SK-N-SH (cell line): ENCODE results near the gene LRFN3. TPM values are rescaled to one million over a fixed set of nuclear protein-coding genes. Genes with fewer than 3 reads are reported as not detected.
A peak's percentile ranks its signal among the peaks of the same experiment; 100 is the strongest.

Source experiments
- CTCF ChIA-PET: fragments of 300-600, 350-600 bp; formaldehyde crosslinking; extraction: SDS; loops from one replicate; lab custom pipeline; 2021; lab: Yijun Ruan, JAX
- POLR2A ChIA-PET: fragments of 350-600 bp; sonication (Branson Sonifier 250); formaldehyde crosslinking; extraction: SDS; loops from one replicate; lab custom pipeline; 2020; ENCODE audit warnings: antibody characterized with exemption, inconsistent platforms; lab: Yijun Ruan, JAX
- DNase-seq: peaks from one replicate; pipeline ENCODE4 v3.0.0; 2012
- H2AFZ ChIP-seq: fragments of 200-600 bp; sonication (generic); 2 replicates; pipeline ENCODE4 v1.8.1; 2016; ENCODE audit warnings: antibody characterized with exemption, mild to moderate bottlenecking, low read depth
- H3F3A ChIP-seq: fragments of 200-600 bp; sonication (generic); replicated peaks from 2 replicates; pipeline ENCODE3; 2016; ENCODE audit warnings: antibody characterized with exemption, mild to moderate bottlenecking; ENCODE audit not compliant: insufficient read depth
- H3K27ac ChIP-seq, 2 experiments: fragments of 200-500 bp in 1 of 2; fragments of 200-600 bp in 1 of 2; sonication (Bioruptor generic) in 1 of 2; sonication (generic), shearing (Covaris generic) in 1 of 2; 2 replicates each; pipeline versions ENCODE4 v1.5.1 to v1.6.1; 2014 to 2016; ENCODE audit warnings: low read depth in 2 of 2, inconsistent platforms in 1 of 2, low read length in 1 of 2, mild to moderate bottlenecking in 1 of 2, mixed read lengths in 1 of 2
- H3K27me3 ChIP-seq: fragments of 200-600 bp; sonication (generic), shearing (Covaris generic); 2 replicates; pipeline ENCODE4 v1.6.1; 2016; ENCODE audit warnings: mixed run types; ENCODE audit not compliant: insufficient read depth
- H3K36me3 ChIP-seq, 2 experiments: fragments of 200-500 bp in 1 of 2; fragments of 200-600 bp in 1 of 2; sonication (Bioruptor generic) in 1 of 2; sonication (generic) in 1 of 2; replicated peaks in 1 of 2; 2 replicates each; pipeline versions ENCODE3 to v1.5.1; 2014 to 2016; ENCODE audit warnings: low read length in 1 of 2, mild to moderate bottlenecking in 1 of 2; ENCODE audit not compliant: insufficient read depth in 2 of 2, control insufficient read depth in 1 of 2
- H3K4me1 ChIP-seq, 2 experiments: fragments of 200-500 bp in 1 of 2; fragments of 200-600 bp in 1 of 2; sonication (Bioruptor generic) in 1 of 2; sonication (generic), shearing (Covaris generic) in 1 of 2; 2 replicates each; pipeline versions ENCODE4 v1.5.1 to v1.6.1; 2014 to 2016; ENCODE audit warnings: low read depth in 1 of 2, low read length in 1 of 2, mixed run types in 1 of 2; ENCODE audit not compliant: insufficient read depth in 2 of 2, control insufficient read depth in 1 of 2
- H3K4me2 ChIP-seq: fragments of 200-600 bp; sonication (generic), shearing (Covaris generic); 2 replicates; pipeline ENCODE4 v1.6.1; 2017; ENCODE audit warnings: mixed run types
- H3K4me3 ChIP-seq, 2 experiments: fragments of 200-500 bp in 1 of 2; fragments of 200-600 bp in 1 of 2; sonication (Bioruptor generic) in 1 of 2; sonication (generic), shearing (Covaris generic) in 1 of 2; 2 replicates each; pipeline versions ENCODE4 v1.5.1 to v1.8.1; 2014 to 2016; ENCODE audit warnings: low read depth in 2 of 2, inconsistent platforms in 1 of 2, low read length in 1 of 2, mild to moderate bottlenecking in 1 of 2, mixed read lengths in 1 of 2, moderate library complexity in 1 of 2
- H3K79me2 ChIP-seq: fragments of 200-600 bp; sonication (generic); 2 replicates; pipeline ENCODE4 v1.8.1; 2017; ENCODE audit warnings: mild to moderate bottlenecking; ENCODE audit not compliant: insufficient read depth
- H3K9ac ChIP-seq: fragments of 200-600 bp; sonication (generic); 2 replicates; pipeline ENCODE4 v1.6.1; 2017; ENCODE audit warnings: mixed run types
- H3K9me2 ChIP-seq: fragments of 200-600 bp; sonication (generic); 2 replicates; pipeline ENCODE4 v1.6.1; 2017; ENCODE audit warnings: mixed run types
- H3K9me3 ChIP-seq: fragments of 200-600 bp; sonication (generic); 2 replicates; pipeline ENCODE4 v1.6.1; 2017; ENCODE audit warnings: mixed run types, mild to moderate bottlenecking, moderate library complexity
- H4K20me1 ChIP-seq: fragments of 200-600 bp; sonication (generic); 2 replicates; pipeline ENCODE4 v1.6.1; 2017; ENCODE audit warnings: mild to moderate bottlenecking, mixed run types; ENCODE audit not compliant: insufficient read depth
- ELF1 ChIP-seq: IDR thresholded peaks from 2 replicates; pipeline ENCODE4 v1.4.0; 2012
- EZH2phosphoT487 ChIP-seq: fragments of 200-600 bp; sonication (generic); IDR thresholded peaks from 2 replicates; pipeline ENCODE4 v1.6.1; 2017; ENCODE audit warnings: low read depth, mixed run types, mild to moderate bottlenecking, antibody characterized with exemption, moderate library complexity, borderline replicate concordance
- FOSL2 ChIP-seq: IDR thresholded peaks from 2 replicates; pipeline ENCODE4 v1.4.0; 2012; ENCODE audit warnings: low read depth, mild to moderate bottlenecking, moderate library complexity, borderline replicate concordance
- FOXM1 ChIP-seq: IDR thresholded peaks from 2 replicates; pipeline ENCODE4 v1.4.0; 2012; ENCODE audit warnings: low read depth, mild to moderate bottlenecking
- GABPA ChIP-seq: IDR thresholded peaks from 2 replicates; pipeline ENCODE4 v1.4.0; 2012; ENCODE audit warnings: low read depth, mild to moderate bottlenecking
- JUND ChIP-seq: IDR thresholded peaks from 2 replicates; pipeline ENCODE4 v1.4.0; 2012
- MEF2A ChIP-seq: IDR thresholded peaks from 2 replicates; pipeline ENCODE4 v1.4.0; 2012; ENCODE audit warnings: low read depth, borderline replicate concordance
- NFIC ChIP-seq: IDR thresholded peaks from 2 replicates; pipeline ENCODE4 v1.4.0; 2012; ENCODE audit warnings: borderline replicate concordance
- NRF1 ChIP-seq: IDR thresholded peaks from 2 replicates; pipeline ENCODE4 v1.6.1; 2012; ENCODE audit warnings: low read depth, mild to moderate bottlenecking, low read length
- POLR2AphosphoS5 ChIP-seq: IDR thresholded peaks from 2 replicates; pipeline ENCODE4 v1.6.1; 2012; ENCODE audit warnings: low read depth, low read length
- RCOR1 ChIP-seq: fragments of 150-350 bp; IDR thresholded peaks from 2 replicates; pipeline ENCODE4 v1.6.1; 2017; ENCODE audit warnings: antibody characterized with exemption, low read length
- RFX5 ChIP-seq: IDR thresholded peaks from 2 replicates; pipeline ENCODE4 v1.6.1; 2012; ENCODE audit warnings: mild to moderate bottlenecking, improper control_type of control experiment, low read length
- RXRA ChIP-seq: IDR thresholded peaks from 2 replicates; pipeline ENCODE4 v1.4.0; 2012; ENCODE audit warnings: low read depth, mild to moderate bottlenecking, borderline replicate concordance
- SIN3A ChIP-seq: IDR thresholded peaks from 2 replicates; pipeline ENCODE4 v1.6.1; 2012; ENCODE audit warnings: low read depth, mild to moderate bottlenecking, low read length, moderate library complexity, borderline replicate concordance
- SMC3 ChIP-seq: IDR thresholded peaks from 2 replicates; pipeline ENCODE4 v1.6.1; 2012; ENCODE audit warnings: low read depth, low read length, improper control_type of control experiment
- TAF1 ChIP-seq: IDR thresholded peaks from 2 replicates; pipeline ENCODE4 v1.6.1; 2012; ENCODE audit warnings: low read depth, mild to moderate bottlenecking, low read length, moderate library complexity, borderline replicate concordance
- TEAD4 ChIP-seq: IDR thresholded peaks from 2 replicates; pipeline ENCODE4 v1.4.0; 2012; ENCODE audit warnings: mild to moderate bottlenecking, borderline replicate concordance; ENCODE audit not compliant: insufficient read depth
- YY1 ChIP-seq: IDR thresholded peaks from 2 replicates; pipeline ENCODE4 v1.4.0; 2012; ENCODE audit warnings: low read depth, mild to moderate bottlenecking
- WGBS: methylation state at CpG from one replicate; pipeline ENCODE4 v1.1.6; 2017; ENCODE audit warnings: low lambda C conversion rate; 5-methylcytosine and 5-hydroxymethylcytosine counted together
- polyA plus RNA-seq, 3 experiments: library from polyadenylated mRNA; depleted of rRNA; stranded (reverse); fragments of >200 nt; gene quantifications; 2 replicates each; pipeline ENCODE4 v1.2.3, GENCODE V29; 2012
- TF ChIP-seq, protein P1 (sequence below): IDR thresholded peaks from 2 replicates; pipeline ENCODE4; 2012
- TF ChIP-seq, protein P2 (sequence below): IDR thresholded peaks from 2 replicates; pipeline ENCODE4 v1.4.0; 2012; ENCODE audit warnings: low read depth, borderline replicate concordance
- TF ChIP-seq, protein P3 (sequence below): IDR thresholded peaks from 2 replicates; pipeline ENCODE4 v1.4.0; 2012; ENCODE audit warnings: low read depth
- TF ChIP-seq, protein P4 (sequence below): fragments of 150-350 bp; IDR thresholded peaks from 2 replicates; pipeline ENCODE4 v1.6.1; 2017; ENCODE audit warnings: antibody characterized with exemption, low read length, low read depth, borderline replicate concordance

LRFN3 gene
- polyA plus RNA-seq, 1 of the 3 experiments (the other 2 are of a cell fraction): 5.4 TPM

- no peak overlapping the region for H3K4me3 ChIP-seq
- H3K79me2 ChIP-seq: no peaks in the 10 kb centered on the region
- H3K27me3 ChIP-seq: no peaks in the 10 kb centered on the region; the same call in 1 of the 2 replicates
- no peak overlapping the region for H3K9ac ChIP-seq
- ChIA-PET CTCF (no interaction called here), POLR2A (no interaction called here)
- H3K27ac ChIP-seq: no peak overlapping the region
- WGBS: 90% methylated on average over 2 of the region's 2 CpGs
- H3K36me3 ChIP-seq: no peaks in the 10 kb centered on the region
- no peak for DNase-seq
- no peak overlapping the region for H2AFZ ChIP-seq
- no peaks in the 10 kb centered on the region for H3K9me2 ChIP-seq
- H3K9me3 ChIP-seq: no peaks in the 10 kb centered on the region
- no peak overlapping the region for H3K4me2 ChIP-seq
- TF ChIP-seq RXRA (no peak), EZH2phosphoT487 (no peak), FOSL2 (no peak), GABPA (no peak), TEAD4 (no peak), NFIC (no peak), JUND (no peak), MEF2A (no peak)
- H3K4me1 ChIP-seq: peaks cover 3% of the 10 kb centered on the region in 2 experiments; a peak in 3 of 4 replicates
- H4K20me1 ChIP-seq: no peaks in the 10 kb centered on the region
- no peaks in the 10 kb centered on the region for H3F3A ChIP-seq
Observed at GRCh38 chr19:35929876-35930275, 6.3 kb upstream of the LRFN3 start.

DNA sequence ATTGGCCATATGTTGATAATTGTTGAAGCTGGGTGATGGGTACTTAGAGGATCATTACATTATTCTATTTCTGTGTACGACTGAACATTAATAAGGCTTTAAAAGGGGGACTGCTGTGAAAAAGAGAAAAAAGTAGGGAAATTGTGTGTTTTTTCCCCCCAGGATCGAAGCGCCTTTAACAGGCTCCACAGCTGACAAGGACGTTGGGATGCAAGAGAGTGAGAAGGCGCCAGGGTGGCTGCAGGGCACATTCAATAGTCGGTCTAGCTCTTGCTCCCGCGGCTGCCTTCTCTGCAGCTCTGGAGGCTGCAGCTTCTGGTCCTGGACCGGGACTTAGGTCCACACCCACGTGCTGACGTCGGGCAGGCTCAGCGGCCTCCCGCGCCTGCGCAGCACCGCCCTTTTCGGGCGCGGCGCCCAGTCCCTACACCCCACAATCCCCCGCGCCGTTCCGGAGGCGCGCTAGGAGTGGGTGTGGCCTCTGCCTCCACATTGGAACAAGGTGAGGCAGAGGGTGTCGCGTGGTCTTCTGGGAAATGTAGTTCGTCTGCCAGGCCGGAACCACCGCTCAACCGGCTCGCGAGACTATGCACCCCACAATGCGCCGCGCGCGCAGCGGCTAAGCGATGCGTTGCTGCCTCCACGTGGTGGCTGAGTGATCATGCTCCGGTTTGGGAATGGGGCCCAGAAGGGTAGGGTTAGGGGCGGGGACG lies 4.9 kb upstream of the LRFN3 start:
- Histone ChIP-seq H4K20me1 (no peaks in the 10 kb centered on the region), H3K4me3 (peak overlapping the region; percentile 37 to 57), H3K36me3 (no peaks in the 10 kb centered on the region), H3K9me2 (no peaks in the 10 kb centered on the region), H3K9ac (no peak overlapping the region), H3K4me1 (peaks cover 3 to 7% of the 10 kb centered on the region in 2 experiments; a peak in 3 of 4 replicates), H3K27ac (peak overlapping the region; percentile 40 to 91; a peak in 3 of 4 replicates), H3K4me2 (peak overlapping the region; percentile 72), H3K9me3 (no peaks in the 10 kb centered on the region), H3K79me2 (no peaks in the 10 kb centered on the region), H3F3A (no peaks in the 10 kb centered on the region), H2AFZ (peak overlapping the region; percentile 91), H3K27me3 (no peaks in the 10 kb centered on the region)
- ChIA-PET POLR2A (interaction anchor here (0.6 to 0.7 kb wide), 3 partner anchors 17 to 186 kb away, joined by 3 to 5 read pairs (median 3); partner anchors contain the start of genes NFKBID, PSENEN and U2AF1L4), CTCF (interaction anchor here (0.6 to 3.4 kb wide), 14 partner anchors 19 to 183 kb away, joined by 3 to 57 read pairs (median 3); partner anchors contain the start of genes APLP1, LIN37 and TYROBP)
- DNase-seq: peak; percentile 98
- WGBS: 1% methylated on average over 41 of the region's 47 CpGs
- TF ChIP-seq GABPA (peak; percentile 67), TAF1 (peak; percentile 93), RXRA (no peak), FOXM1 (no peak), TEAD4 (no peak), SMC3 (peak; percentile 100), NFIC (peak; percentile 71), YY1 (peak; percentile 72; the same call in 1 of the 2 replicates), ELF1 (peak; percentile 90), POLR2AphosphoS5 (peak; percentile 99), RFX5 (peak; percentile 51; the same call in 1 of the 2 replicates), FOSL2 (no peak), RCOR1 (no peak; the same call in none of the 2 replicates), NRF1 (peak; percentile 98), JUND (no peak), SIN3A (peak; percentile 22; the same call in 1 of the 2 replicates), MEF2A (no peak)
- TF ChIP-seq, protein P1, sequence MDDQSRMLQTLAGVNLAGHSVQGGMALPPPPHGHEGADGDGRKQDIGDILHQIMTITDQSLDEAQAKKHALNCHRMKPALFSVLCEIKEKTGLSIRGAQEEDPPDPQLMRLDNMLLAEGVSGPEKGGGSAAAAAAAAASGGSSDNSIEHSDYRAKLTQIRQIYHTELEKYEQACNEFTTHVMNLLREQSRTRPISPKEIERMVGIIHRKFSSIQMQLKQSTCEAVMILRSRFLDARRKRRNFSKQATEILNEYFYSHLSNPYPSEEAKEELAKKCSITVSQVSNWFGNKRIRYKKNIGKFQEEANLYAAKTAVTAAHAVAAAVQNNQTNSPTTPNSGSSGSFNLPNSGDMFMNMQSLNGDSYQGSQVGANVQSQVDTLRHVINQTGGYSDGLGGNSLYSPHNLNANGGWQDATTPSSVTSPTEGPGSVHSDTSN: no peak
- TF ChIP-seq, protein P2, sequence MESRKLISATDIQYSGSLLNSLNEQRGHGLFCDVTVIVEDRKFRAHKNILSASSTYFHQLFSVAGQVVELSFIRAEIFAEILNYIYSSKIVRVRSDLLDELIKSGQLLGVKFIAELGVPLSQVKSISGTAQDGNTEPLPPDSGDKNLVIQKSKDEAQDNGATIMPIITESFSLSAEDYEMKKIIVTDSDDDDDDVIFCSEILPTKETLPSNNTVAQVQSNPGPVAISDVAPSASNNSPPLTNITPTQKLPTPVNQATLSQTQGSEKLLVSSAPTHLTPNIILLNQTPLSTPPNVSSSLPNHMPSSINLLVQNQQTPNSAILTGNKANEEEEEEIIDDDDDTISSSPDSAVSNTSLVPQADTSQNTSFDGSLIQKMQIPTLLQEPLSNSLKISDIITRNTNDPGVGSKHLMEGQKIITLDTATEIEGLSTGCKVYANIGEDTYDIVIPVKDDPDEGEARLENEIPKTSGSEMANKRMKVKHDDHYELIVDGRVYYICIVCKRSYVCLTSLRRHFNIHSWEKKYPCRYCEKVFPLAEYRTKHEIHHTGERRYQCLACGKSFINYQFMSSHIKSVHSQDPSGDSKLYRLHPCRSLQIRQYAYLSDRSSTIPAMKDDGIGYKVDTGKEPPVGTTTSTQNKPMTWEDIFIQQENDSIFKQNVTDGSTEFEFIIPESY: peak; percentile 97
- TF ChIP-seq, protein P3, sequence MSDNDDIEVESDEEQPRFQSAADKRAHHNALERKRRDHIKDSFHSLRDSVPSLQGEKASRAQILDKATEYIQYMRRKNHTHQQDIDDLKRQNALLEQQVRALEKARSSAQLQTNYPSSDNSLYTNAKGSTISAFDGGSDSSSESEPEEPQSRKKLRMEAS: peak; percentile 68
- TF ChIP-seq, protein P4, sequence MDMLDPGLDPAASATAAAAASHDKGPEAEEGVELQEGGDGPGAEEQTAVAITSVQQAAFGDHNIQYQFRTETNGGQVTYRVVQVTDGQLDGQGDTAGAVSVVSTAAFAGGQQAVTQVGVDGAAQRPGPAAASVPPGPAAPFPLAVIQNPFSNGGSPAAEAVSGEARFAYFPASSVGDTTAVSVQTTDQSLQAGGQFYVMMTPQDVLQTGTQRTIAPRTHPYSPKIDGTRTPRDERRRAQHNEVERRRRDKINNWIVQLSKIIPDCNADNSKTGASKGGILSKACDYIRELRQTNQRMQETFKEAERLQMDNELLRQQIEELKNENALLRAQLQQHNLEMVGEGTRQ: peak; percentile 48
